BJ (cell line): ENCODE measurements around the gene OSGEPL1. TPM values are rescaled to one million over a fixed set of nuclear protein-coding genes. Genes with fewer than 3 reads are reported as not detected.

Experiments used
- CTCF ChIA-PET: fragments of 350-600 bp; formaldehyde crosslinking; extraction: SDS; loops from one replicate; lab custom pipeline; 2021; ENCODE audit warnings: antibody characterized with exemption, inconsistent platforms; lab: Yijun Ruan, JAX
- POLR2A ChIA-PET: fragments of 300-600 bp; sonication (Branson Sonifier 250); formaldehyde crosslinking; extraction: SDS; loops from one replicate; lab custom pipeline; 2021; ENCODE audit warnings: antibody characterized with exemption; lab: Charles Lee
- DNase-seq: peaks from one replicate; pipeline ENCODE4 v3.0.0-alpha.2; 2011; ENCODE audit warnings: low read depth
- H3K27me3 ChIP-seq: 2 replicates; pipeline ENCODE4 v1.6.0; 2011; ENCODE audit warnings: low read length; ENCODE audit not compliant: control insufficient read depth, insufficient read depth
- H3K36me3 ChIP-seq: 2 replicates; pipeline ENCODE4 v1.5.1; 2011; ENCODE audit warnings: low read length; ENCODE audit not compliant: control insufficient read depth, insufficient read depth
- H3K4me3 ChIP-seq: 2 replicates; pipeline ENCODE4 v1.5.1; 2011; ENCODE audit warnings: low read depth, mild to moderate bottlenecking, control low read depth, low read length
- polyA plus RNA-seq: library from polyadenylated mRNA; depleted of rRNA; stranded (reverse); fragments of >200 nt; gene quantifications from 2 replicates; pipeline ENCODE4 v1.2.3, GENCODE V29; 2011
- TF ChIP-seq, protein P1 (sequence below): IDR thresholded peaks from 2 replicates; pipeline ENCODE4 v1.5.1; 2011; ENCODE audit warnings: low read depth, mild to moderate bottlenecking, control low read depth, inconsistent platforms, low read length, moderate library complexity; ENCODE audit not compliant: insufficient read depth

The OSGEPL1 gene
- polyA plus RNA-seq, 1 experiment: 3.2 TPM

DNA sequence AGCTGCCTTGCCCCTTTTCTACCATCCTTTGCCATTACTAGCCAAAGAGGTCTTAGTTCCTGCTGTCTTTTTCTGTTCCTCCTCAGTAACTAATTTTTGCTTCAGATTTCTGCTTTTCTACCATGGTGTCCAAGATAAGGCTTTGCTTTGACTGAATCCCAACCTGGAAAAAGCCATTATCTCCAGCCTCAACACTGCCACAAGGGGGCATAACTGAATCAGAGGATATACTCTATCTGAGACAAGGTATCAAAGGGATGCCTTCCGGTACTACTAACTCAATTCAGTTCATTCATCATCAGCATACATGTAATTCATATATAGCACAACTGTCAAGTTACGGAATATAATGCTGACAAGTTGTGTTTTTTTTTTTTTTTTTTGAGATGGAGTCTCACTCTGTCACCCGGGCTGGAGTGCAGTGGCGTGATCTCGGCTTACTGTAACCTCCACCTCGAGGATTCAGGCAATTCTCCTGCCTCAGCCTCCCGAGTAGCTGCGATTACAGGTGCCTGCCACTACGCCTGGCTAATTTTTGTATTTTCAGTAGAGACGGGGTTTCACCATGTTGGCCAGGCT, 11.4 kb downstream of the OSGEPL1 start:
- Histone ChIP-seq H3K4me3 (no peak overlapping the region), H3K36me3 (peaks cover 2% of the 10 kb centered on the region; the same call in 1 of the 2 replicates), H3K27me3 (no peaks in the 10 kb centered on the region)
- ChIA-PET CTCF (interaction anchor here (0.8 to 2.3 kb wide), 13 partner anchors 10 to 329 kb away, joined by 3 to 22 read pairs (median 4); partner anchors contain the start of gene ASNSD1), POLR2A (no interaction called here)
- no peak for DNase-seq
- TF ChIP-seq, protein P1, sequence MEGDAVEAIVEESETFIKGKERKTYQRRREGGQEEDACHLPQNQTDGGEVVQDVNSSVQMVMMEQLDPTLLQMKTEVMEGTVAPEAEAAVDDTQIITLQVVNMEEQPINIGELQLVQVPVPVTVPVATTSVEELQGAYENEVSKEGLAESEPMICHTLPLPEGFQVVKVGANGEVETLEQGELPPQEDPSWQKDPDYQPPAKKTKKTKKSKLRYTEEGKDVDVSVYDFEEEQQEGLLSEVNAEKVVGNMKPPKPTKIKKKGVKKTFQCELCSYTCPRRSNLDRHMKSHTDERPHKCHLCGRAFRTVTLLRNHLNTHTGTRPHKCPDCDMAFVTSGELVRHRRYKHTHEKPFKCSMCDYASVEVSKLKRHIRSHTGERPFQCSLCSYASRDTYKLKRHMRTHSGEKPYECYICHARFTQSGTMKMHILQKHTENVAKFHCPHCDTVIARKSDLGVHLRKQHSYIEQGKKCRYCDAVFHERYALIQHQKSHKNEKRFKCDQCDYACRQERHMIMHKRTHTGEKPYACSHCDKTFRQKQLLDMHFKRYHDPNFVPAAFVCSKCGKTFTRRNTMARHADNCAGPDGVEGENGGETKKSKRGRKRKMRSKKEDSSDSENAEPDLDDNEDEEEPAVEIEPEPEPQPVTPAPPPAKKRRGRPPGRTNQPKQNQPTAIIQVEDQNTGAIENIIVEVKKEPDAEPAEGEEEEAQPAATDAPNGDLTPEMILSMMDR: peak; percentile 76

DNA sequence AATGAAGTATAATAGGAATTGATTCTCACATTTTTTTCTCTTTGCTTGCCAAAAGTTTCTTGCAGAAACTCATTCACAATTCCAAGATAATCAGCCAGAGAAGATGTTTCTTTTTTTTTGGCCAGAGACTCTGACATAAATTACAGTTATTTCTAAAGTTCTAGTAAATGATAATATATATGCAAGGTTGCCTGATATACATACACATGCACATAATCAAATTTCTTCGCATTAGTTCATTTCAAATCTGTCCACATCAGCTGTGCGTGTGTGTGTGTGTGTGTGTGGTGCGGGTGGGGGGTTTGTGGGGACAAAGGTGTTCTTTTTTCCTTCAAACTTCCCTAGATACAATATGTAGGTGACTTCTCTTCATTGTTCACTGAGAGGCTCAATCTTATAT, 33.2 kb downstream of the OSGEPL1 start:
- ChIA-PET CTCF (no interaction called here), POLR2A (no interaction called here)
- no peaks in the 10 kb centered on the region for H3K27me3 ChIP-seq
- no peak overlapping the region for H3K4me3 ChIP-seq
- DNase-seq: no peak
- TF ChIP-seq, protein P1: no peak
- no peaks in the 10 kb centered on the region for H3K36me3 ChIP-seq

DNA sequence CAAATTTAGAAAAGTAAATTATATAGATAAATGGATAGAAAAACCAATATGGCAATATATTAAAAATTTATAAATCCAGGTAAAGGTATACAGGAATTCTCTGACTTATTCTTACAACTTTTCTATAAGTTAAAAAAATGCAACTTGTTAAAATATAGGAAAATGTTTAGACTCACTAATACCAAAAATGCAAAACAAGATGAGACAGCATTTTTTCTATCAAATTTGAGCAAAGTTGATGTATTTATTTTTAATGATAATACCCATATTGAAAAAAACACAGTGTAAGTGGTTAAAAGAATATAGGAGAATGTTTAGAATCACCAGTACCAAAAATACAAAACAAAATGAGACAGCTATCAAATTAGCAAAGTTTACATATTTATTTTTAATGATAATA, 35.7 kb downstream of the OSGEPL1 start:
- ChIA-PET POLR2A (no interaction called here), CTCF (interaction anchor here (2.0 to 2.4 kb wide), 2 partner anchors 23 to 66 kb away, joined by 6 to 8 read pairs; partner anchors contain the start of gene ASNSD1)
- H3K4me3 ChIP-seq: no peak overlapping the region
- no peaks in the 10 kb centered on the region for H3K36me3 ChIP-seq
- no peaks in the 10 kb centered on the region for H3K27me3 ChIP-seq
- TF ChIP-seq, protein P1: no peak
- no peak for DNase-seq

DNA sequence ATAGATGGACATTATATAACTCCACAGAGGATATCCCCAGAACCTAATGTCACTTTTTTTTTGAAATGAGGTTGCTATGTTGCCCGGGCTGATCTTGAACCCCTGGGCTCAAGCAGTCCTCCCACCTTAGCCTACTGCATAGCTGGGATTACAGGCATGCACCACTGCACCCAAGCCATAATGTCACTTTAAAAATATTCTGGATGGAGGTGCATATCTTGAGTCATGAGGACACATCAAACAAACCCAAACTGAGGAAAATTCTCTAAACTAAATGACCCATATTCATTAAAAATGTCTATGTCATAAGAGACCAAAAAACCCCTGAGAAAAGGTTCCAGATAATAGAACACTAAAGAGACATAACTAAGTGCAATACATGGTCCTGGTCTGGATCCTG, 36.3 kb downstream of the OSGEPL1 start:
- TF ChIP-seq, protein P1: no peak
- Histone ChIP-seq H3K36me3 (no peaks in the 10 kb centered on the region), H3K4me3 (no peak overlapping the region), H3K27me3 (no peaks in the 10 kb centered on the region)
- CTCF ChIA-PET: interaction anchor here (2.4 kb wide), 1 partner anchor 24 kb away, joined by 8 read pairs; no protein-coding TSS in a partner anchor
- POLR2A ChIA-PET: no interaction called here
- no peak for DNase-seq

DNA sequence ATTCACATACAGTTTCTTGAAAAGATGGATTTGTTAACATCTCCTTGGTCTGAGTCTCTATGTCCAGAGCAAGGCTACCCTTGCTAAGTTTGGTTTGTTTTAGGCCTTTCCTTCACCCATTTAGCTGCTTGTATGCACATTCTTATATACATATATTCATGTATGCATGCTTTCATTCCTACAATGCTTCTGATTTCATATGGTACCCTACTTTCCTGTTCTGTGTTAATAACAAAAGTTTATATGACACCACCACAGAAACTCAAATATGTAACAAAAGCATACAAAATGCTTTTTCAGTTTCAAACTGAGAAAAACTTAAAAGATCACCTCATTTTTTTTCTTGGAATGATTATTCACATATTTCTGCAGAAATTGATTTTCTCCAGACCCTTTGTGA, 39.4 kb downstream of the OSGEPL1 start:
- ChIA-PET POLR2A (no interaction called here), CTCF (no interaction called here)
- TF ChIP-seq, protein P1: no peak
- Histone ChIP-seq H3K27me3 (no peaks in the 10 kb centered on the region), H3K36me3 (no peaks in the 10 kb centered on the region), H3K4me3 (no peak overlapping the region)
- no peak for DNase-seq
